Occipital lobe (tissue), 2 donors: ENCODE measurements around the gene CPNE4. TPM values are rescaled to one million over a fixed set of nuclear protein-coding genes. Genes with fewer than 3 reads are reported as not detected.

Experiments
- DNase-seq: peaks from one replicate; lab custom pipeline; 2025; lab: John Stamatoyannopoulos, UW
- total RNA-seq: library from RNA; depleted of rRNA; stranded (reverse); fragments of >200 nt; gene quantifications from one replicate; pipeline ENCODE4 v1.2.3, GENCODE V29; 2014

Gene CPNE4
- total RNA-seq, 1 donor from 2014 or later: 3.4 TPM

- DNase-seq: no peak
Observed at GRCh38 chr3:131735544-131735943, 299.3 kb downstream of the CPNE4 start.

GRCh38 chr3:131735116-131735515 lies 299.7 kb downstream of the CPNE4 start:
- no peak for DNase-seq

GRCh38 chr3:131733086-131733841 lies 301.6 kb downstream of the CPNE4 start:
- DNase-seq: no peak

GRCh38 chr3:131731709-131732108 lies 303.1 kb downstream of the CPNE4 start:
- no peak for DNase-seq

GRCh38 chr3:131730581-131730980 lies 304.2 kb downstream of the CPNE4 start:
- DNase-seq: no peak

GRCh38 chr3:131729643-131730017 lies 305.2 kb downstream of the CPNE4 start:
- DNase-seq: no peak

- DNase-seq: no peak
Observed at GRCh38 chr3:131728898-131729642, 305.7 kb downstream of the CPNE4 start.

GRCh38 chr3:131725414-131725813 lies 309.4 kb downstream of the CPNE4 start:
- no peak for DNase-seq

GRCh38 chr3:131723343-131723742 lies 311.5 kb downstream of the CPNE4 start:
- DNase-seq: no peak

GRCh38 chr3:131717493-131717892 lies 317.3 kb downstream of the CPNE4 start:
- no peak for DNase-seq

- DNase-seq: no peak
Observed at GRCh38 chr3:131716943-131717342, 317.9 kb downstream of the CPNE4 start.

GRCh38 chr3:131716007-131716406 lies 318.8 kb downstream of the CPNE4 start:
- no peak for DNase-seq

GRCh38 chr3:131714585-131715220 lies 320.1 kb downstream of the CPNE4 start:
- no peak for DNase-seq

- DNase-seq: no peak
Observed at GRCh38 chr3:131713416-131714123, 321.2 kb downstream of the CPNE4 start.

GRCh38 chr3:131712662-131713061 lies 322.2 kb downstream of the CPNE4 start:
- DNase-seq: no peak

GRCh38 chr3:131711114-131711768 lies 323.6 kb downstream of the CPNE4 start:
- no peak for DNase-seq

- no peak for DNase-seq
Observed at GRCh38 chr3:131708241-131708640, 326.6 kb downstream of the CPNE4 start.

- DNase-seq: no peak
Observed at GRCh38 chr3:131705558-131706051, 329.2 kb downstream of the CPNE4 start.

- no peak for DNase-seq
Observed at GRCh38 chr3:131705099-131705498, 329.7 kb downstream of the CPNE4 start.

GRCh38 chr3:131704098-131704497 lies 330.7 kb downstream of the CPNE4 start:
- DNase-seq: no peak

- no peak for DNase-seq
Observed at GRCh38 chr3:131702146-131702545, 332.7 kb downstream of the CPNE4 start.
